Left forelimb (tissue), 1 donor: ENCODE results near the gene AGRP.
A peak's percentile ranks its signal among the peaks of the same experiment; 100 is the strongest.
"Not testable (repeated sequence)": the region's sequence is repeated elsewhere in the genome, so short reads cannot be mapped to it uniquely, and the experiment has no call there.

Experiments
- DNase-seq: peaks from one replicate; pipeline ENCODE4 v3.0.0-alpha.2; 2018; ENCODE audit warnings: low spot score

Gene AGRP

DNA sequence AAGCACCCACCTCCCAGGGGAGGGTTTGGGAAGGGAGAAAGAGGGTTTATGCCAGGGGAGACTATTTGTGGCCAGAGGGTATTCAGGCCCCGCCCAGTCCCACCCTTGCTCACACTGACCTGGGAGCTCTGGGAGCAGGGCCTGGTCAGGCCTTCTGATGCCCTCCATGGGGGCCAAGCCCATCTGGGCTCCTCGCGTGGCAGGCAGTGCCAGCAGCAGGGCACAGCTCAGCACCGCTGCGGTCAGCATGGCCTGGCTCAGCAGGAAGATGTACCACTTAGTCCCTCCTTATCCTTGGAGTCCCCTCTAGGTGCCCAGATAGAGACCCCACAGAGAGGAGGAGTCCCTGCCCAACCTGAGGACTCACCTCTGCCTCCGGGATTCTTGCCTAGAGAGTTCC is at the start of gene AGRP:
Gene AGRP (minus strand): TSS at position 398 of the 400 bp plus-strand sequence. CDS start 149 bp downstream, at position 249.
- no peak for DNase-seq

GRCh38 chr16:67531247-67531646 is 47.9 kb upstream of the AGRP start:
- no peak for DNase-seq

- peak; percentile 79 for DNase-seq
Observed at GRCh38 chr16:67530013-67530939, 46.9 kb upstream of the AGRP start.

- DNase-seq = no peak
Observed at GRCh38 chr16:67529582-67530012, 46.2 kb upstream of the AGRP start.

DNA sequence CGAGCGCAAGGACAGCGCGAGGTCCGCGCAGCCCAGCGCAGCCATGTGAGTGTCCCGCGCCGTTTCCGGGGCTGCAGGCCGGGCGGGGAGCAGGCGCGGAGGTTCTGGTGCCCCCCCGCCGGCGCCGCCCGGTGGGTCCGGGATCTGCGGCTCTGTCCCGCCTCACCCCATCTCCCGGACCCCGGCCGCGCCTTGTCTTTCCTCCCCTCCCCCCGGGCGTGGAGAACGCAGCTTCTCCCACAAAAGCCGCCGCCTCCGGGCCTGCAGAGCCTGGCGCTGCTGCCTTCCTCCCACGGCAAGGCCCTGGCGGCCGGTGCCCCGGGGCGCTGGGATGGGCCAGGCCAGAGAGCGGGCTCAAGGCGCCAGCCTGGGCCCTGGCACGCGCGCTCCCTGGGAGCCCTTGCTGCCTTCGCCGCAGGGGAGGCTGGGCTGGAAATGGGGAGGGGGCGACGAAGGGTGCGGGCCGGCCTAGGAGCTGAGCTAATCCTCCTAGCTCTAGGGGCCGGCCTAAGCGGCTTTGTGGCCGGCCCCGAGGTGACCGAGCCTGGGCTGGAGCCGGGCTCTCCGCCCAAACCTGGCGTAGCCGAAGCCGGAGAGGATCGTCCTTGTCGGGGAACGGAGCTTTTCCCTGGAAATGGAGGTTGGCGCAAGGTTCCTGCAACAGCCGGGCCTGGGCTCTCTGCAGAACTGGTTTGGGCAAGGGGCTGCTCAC is 45.7 kb upstream of the AGRP start:
- DNase-seq = no peak

- no peak for DNase-seq
Observed at GRCh38 chr16:67528222-67528869, 45.0 kb upstream of the AGRP start, which contains the start of gene RIPOR1. Gene RIPOR1 (plus strand): TSS chr16:67528829. CDS start chr16:67538447, 9,618 bp downstream.

- DNase-seq = no peak
Observed at GRCh38 chr16:67526149-67526791, 42.9 kb upstream of the AGRP start.

DNA sequence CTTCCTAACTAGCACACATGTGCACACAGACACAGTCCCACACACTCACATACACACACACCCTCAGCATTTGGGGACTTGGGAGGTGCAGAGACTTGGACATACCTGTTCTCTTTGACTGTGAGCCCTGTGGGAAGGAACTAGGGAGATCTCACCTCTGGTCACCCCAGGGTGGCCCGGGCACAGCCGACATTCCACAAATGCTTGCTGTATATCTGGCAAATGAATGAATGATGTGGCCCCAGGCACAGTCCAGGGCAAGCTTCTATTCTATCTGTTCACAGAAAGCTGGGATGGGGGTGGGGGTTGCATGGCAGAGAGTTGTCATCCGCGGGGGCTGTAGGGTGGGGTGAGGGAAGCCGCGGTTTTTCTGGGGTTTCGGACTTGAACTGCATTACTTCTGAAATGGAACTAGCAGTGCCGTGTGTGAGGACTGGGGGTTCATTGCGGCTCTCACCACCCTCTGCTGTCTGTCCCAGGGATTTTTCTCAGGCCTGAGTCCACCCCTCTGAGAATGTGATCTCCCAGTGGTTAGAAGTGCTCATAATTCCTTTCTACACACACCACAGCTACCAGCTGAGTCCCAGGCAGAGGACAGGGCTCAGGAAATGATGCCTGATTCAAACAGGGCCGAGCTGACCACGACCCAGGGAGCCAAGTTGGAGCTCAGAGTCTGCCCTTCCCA is 42.0 kb upstream of the AGRP start:
- DNase-seq = no peak

DNA sequence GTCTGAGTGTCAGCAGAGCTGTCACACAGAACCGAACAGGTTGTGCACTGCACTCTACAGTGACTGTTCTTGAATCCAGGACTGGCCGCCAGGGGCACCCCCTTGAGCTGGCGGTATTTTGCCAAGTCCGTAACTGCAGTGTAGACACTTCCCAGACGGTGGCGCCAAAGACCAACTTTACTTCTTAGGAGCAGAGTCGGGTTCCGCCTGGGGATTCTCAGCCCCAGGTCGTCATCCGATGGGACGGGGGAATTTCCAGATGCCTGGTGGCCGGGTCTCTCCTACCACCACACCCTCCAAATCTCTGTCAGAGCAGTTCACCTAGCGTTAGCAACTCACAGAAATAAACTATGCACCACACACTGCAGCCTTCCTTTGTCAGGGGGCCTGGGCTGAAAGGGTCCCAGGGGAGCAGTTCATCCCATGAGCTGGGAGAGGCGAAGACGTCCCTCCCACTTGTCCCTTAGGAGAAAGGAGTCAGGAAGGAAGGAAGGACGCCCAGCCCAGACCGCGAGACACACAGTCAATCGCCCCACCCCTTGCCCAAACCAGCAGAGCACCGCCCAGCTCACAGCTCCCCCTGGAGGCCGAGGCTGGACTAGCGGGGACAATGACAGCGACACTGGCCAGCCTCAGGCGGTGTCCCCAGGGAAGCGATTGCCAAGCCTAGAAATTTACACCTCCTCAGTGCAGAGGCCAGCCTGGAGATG is 37.9 kb upstream of the AGRP start:
- peak; percentile 95 for DNase-seq

GRCh38 chr16:67519242-67519641 is 35.9 kb upstream of the AGRP start:
- no peak for DNase-seq

DNA sequence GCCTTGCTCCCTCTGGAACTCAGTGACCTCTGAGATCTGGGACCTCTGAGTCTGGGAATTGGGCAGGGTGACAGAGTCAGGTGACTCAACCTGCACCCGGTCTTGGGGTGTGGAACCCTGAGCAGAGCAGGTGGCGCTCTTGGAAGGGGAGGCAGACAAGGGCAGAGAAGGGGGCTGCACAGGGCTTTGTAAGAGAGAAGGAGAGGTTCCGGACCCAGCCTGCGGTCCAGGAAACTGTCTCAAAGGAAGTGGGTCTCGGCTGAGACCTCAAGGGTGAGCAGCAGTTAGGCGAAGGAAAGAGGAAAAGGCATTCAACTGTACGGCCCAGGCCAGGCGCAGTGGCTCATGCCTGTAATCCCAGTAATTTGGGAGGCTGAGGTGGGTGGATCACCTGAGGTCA is 35.3 kb upstream of the AGRP start:
- no peak for DNase-seq

GRCh38 chr16:67517661-67518423 is 34.5 kb upstream of the AGRP start:
- DNase-seq = no peak

- DNase-seq = no peak
Observed at GRCh38 chr16:67517155-67517445, 33.8 kb upstream of the AGRP start.

GRCh38 chr16:67516296-67517154 is 33.2 kb upstream of the AGRP start:
- DNase-seq = no peak

DNA sequence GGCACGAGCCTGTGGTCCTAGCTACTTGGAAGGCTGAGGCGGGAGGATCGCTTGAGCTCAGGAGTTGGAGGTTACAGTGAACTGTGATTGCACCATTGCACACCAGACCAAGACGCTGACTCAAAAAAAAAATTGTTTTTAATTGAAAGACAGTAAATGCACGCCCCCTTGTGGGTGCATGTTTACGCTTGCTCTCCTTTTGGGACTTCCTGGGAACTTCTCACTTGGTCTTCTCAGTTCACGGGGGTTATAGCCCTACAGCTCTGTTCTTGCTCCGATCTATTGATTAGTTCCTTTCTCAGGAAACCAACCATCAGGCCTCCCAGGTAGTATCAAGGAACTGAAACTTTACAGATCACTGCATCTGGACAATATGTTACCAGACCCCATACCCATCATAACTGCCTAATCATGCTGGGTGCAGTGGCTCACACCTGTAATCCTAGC is 31.1 kb upstream of the AGRP start:
- DNase-seq = no peak

GRCh38 chr16:67513892-67514291 is 30.5 kb upstream of the AGRP start:
- DNase-seq = not testable (repeated sequence)

DNA sequence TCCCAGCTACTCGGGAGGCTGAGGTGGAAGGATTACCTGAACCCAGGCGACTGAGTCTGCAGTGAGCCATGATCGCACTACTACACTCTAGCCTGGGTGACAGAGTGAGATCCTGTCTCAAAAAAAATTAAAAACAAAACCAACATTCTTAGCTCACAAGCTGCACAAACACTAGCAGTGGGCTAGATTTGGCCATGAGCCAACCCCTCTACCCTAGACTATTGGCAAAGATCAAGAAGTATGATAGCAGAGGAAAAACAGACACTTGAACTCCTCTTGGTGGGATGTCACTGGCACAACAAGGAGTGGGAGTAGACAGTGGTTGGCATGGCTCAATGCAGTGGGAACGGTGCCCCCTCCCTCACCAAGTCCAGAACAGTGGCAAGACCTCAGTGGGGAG is 25.7 kb upstream of the AGRP start:
- no peak for DNase-seq

- no peak for DNase-seq
Observed at GRCh38 chr16:67506468-67506867, 23.1 kb upstream of the AGRP start.
